ENCODE measurements around the gene PLA2G2C. TPM values are rescaled to one million over a fixed set of nuclear protein-coding genes. Genes with fewer than 3 reads are reported as not detected.

PLA2G2C gene
- total RNA-seq, 4 donors from 2014 or later: not detected

DNA sequence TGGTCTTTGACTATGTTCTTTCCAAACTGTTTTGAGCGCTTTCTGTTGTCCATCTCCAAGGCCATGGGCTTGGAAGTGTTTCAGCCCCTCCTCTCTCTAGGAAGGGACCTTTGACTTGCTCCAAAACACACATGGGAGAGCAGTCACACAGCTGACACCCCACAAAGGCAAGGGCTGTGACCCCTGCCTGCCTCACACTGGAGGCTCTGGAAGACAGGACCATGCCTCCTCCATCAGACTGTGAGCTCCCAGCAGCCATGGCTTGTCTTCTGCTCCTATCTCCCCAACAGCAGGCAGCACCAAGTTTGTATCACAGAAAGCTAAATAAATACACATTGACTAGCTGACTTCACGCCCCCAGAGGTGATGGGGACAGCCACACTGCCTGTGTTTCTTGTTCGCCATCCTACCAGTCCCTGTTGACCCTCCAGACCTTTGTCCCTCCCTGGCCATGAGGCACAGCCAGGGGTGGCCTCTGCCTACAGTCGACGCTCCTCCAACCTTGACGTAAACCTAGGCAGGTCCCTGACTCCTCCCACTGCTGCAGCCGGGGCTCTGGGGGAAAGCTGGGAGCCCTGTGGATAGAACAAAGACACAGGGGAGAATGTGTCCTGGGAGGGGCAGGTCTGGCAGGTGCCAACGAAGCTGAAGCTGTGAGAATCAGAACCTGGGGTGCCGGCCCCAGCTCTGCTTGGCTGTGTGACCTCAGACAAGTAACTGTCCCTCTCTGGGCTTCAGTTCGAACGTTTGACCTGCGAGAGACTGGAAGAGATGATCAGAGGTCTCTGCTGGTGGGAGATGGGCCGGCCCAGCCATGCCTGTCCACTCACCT lies 42.4 kb downstream of the PLA2G2C start:
- intact Hi-C loops (cut with DNase I; ENCODE audit: low total_unique reads): no loop called here
- Histone ChIP-seq H3K4me1 (no peaks in the 10 kb centered on the region), H3K27me3 (no peaks in the 10 kb centered on the region), H3K9me3 (no peaks in the 10 kb centered on the region), H3K36me3 (no peaks in the 10 kb centered on the region), H3K4me3 (no peak overlapping the region), H3K27ac (no peak overlapping the region)
- TF ChIP-seq, protein P1, sequence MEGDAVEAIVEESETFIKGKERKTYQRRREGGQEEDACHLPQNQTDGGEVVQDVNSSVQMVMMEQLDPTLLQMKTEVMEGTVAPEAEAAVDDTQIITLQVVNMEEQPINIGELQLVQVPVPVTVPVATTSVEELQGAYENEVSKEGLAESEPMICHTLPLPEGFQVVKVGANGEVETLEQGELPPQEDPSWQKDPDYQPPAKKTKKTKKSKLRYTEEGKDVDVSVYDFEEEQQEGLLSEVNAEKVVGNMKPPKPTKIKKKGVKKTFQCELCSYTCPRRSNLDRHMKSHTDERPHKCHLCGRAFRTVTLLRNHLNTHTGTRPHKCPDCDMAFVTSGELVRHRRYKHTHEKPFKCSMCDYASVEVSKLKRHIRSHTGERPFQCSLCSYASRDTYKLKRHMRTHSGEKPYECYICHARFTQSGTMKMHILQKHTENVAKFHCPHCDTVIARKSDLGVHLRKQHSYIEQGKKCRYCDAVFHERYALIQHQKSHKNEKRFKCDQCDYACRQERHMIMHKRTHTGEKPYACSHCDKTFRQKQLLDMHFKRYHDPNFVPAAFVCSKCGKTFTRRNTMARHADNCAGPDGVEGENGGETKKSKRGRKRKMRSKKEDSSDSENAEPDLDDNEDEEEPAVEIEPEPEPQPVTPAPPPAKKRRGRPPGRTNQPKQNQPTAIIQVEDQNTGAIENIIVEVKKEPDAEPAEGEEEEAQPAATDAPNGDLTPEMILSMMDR (IDR thresholded peaks at IDR 0.05): no peak
- TF ChIP-seq POLR2A (IDR thresholded peaks at IDR 0.05): no peak
- no peak for DNase-seq

DNA sequence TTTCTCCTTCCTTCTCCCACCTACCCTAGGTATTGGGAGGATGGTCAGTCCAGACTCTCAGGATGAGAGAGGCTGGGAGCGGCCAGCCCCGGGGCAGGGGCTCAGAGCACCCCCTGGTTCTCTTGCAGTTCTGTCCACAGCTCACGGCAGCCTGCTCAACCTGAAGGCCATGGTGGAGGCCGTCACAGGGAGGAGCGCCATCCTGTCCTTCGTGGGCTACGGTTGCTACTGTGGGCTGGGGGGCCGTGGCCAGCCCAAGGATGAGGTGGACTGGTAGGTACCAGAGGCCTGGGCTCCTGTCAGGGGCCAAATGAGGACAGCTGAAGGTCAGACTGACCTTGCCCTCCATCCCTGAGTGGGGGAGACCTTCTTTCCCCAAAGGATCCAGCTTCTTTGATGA lies 43.0 kb downstream of the PLA2G2C start:
- no peaks in the 10 kb centered on the region for H3K9me3 ChIP-seq
- no peaks in the 10 kb centered on the region for H3K27me3 ChIP-seq
- TF ChIP-seq, protein P1 (IDR thresholded peaks at IDR 0.05): no peak
- TF ChIP-seq POLR2A (IDR thresholded peaks at IDR 0.05): no peak
- DNase-seq: no peak
- H3K27ac ChIP-seq: no peak overlapping the region
- no peak overlapping the region for H3K4me3 ChIP-seq
- no peaks in the 10 kb centered on the region for H3K36me3 ChIP-seq
- no peaks in the 10 kb centered on the region for H3K4me1 ChIP-seq
- intact Hi-C loops (cut with DNase I; ENCODE audit: low total_unique reads): no loop called here

DNA sequence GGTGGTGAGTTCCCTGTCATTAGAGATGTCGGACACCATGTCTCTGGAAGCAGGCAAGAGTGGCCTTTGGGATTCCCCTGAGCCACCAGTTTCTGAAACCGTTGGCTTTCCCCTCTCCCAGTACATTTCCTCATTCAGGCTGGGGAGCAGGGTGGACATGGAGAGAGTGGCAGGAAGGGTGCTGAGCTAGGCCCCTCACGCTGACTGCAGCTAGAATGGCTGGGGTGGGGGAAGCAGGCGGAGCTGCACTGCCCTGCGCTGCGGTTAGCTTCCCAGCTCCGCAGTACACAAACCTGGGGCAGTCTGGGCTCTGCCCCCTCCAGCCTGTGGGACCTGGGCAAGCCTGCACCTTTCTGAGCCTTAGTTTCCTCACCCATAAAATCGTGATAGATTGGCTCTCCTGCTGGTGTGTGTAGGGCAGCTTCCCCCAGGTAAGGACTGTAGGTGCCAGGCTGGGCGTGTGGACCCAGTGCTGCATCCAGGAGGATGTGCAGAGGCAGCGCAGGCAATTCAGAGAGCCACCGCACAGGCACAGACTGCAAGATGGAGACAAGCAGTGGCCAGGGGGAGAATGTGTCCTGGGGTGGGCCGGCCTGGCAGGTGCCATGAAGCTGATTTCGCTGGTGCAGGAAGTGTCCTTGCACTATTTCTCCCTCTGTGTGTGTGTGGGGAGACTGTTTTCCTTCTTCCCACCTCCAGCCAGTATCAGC lies 44.2 kb downstream of the PLA2G2C start:
- no peak overlapping the region for H3K4me3 ChIP-seq
- H3K27ac ChIP-seq: no peak overlapping the region
- no peaks in the 10 kb centered on the region for H3K36me3 ChIP-seq
- no peak for TF ChIP-seq POLR2A (IDR thresholded peaks at IDR 0.05)
- TF ChIP-seq, protein P1 (IDR thresholded peaks at IDR 0.05): no peak
- H3K4me1 ChIP-seq: no peaks in the 10 kb centered on the region
- intact Hi-C loops (cut with DNase I; ENCODE audit: low total_unique reads): no loop called here
- no peak for DNase-seq
- H3K27me3 ChIP-seq: no peaks in the 10 kb centered on the region
- no peaks in the 10 kb centered on the region for H3K9me3 ChIP-seq

DNA sequence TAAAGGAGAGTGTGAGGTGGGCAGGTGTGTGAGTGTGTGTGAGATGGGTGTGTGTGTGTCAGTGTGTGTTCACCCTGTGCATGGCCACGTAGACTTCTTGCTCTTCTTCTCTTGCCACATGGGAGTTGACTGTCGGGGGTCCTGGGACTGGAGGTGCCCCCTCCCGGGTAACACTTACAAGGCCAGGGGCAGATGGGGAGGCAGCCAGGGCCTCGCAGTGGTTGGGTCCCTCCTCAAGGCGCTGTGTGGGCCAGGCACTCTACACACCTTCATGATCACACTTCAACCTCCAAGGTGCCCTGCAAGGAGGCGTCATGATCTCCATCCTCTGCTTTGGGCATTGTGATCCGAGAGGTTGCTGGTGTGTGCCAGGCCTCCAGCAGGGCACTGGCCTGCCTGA lies 44.9 kb downstream of the PLA2G2C start:
- H3K36me3 ChIP-seq: no peaks in the 10 kb centered on the region
- no peaks in the 10 kb centered on the region for H3K9me3 ChIP-seq
- H3K4me3 ChIP-seq: no peak overlapping the region
- no peaks in the 10 kb centered on the region for H3K4me1 ChIP-seq
- intact Hi-C loops (cut with DNase I; ENCODE audit: low total_unique reads): no loop called here
- no peaks in the 10 kb centered on the region for H3K27me3 ChIP-seq
- no peak for TF ChIP-seq POLR2A (IDR thresholded peaks at IDR 0.05)
- TF ChIP-seq, protein P1 (IDR thresholded peaks at IDR 0.05): no peak
- DNase-seq: no peak
- no peak overlapping the region for H3K27ac ChIP-seq

DNA sequence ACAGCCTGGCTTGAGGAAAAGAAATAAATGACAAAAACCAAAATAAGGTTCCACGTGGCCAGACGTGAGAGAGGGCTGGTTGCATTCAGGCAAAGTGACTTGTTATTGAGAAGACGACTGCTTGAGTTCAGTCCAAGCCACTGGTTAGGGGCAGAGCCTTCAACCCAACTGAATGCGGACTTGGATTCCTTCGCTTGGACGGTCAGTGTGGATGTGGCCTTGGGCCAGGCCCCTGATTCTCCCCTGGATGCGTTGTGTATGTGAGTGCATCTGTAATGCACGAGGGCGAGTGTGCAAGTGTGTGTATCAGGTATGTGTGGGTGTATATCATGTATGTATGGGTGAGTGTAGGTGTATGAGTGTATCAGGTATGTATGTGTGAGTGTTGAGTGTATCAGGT lies 45.3 kb downstream of the PLA2G2C start:
- intact Hi-C loops (cut with DNase I; ENCODE audit: low total_unique reads): no loop called here
- H3K27me3 ChIP-seq: no peaks in the 10 kb centered on the region
- no peak overlapping the region for H3K27ac ChIP-seq
- H3K4me1 ChIP-seq: no peaks in the 10 kb centered on the region
- H3K9me3 ChIP-seq: no peaks in the 10 kb centered on the region
- DNase-seq: no peak
- H3K4me3 ChIP-seq: no peak overlapping the region
- no peaks in the 10 kb centered on the region for H3K36me3 ChIP-seq
- TF ChIP-seq, protein P1 (IDR thresholded peaks at IDR 0.05): no peak
- no peak for TF ChIP-seq POLR2A (IDR thresholded peaks at IDR 0.05)
